DMS79 (cell line): ENCODE results near the gene CD247.

Source experiments
- DNase-seq: peaks from one replicate; lab custom pipeline; 2025; lab: John Stamatoyannopoulos, UW

CD247 gene

GRCh38 chr1:167439301-167439988, 78.9 kb downstream of the CD247 start:
- DNase-seq: peak; percentile 29

DNA sequence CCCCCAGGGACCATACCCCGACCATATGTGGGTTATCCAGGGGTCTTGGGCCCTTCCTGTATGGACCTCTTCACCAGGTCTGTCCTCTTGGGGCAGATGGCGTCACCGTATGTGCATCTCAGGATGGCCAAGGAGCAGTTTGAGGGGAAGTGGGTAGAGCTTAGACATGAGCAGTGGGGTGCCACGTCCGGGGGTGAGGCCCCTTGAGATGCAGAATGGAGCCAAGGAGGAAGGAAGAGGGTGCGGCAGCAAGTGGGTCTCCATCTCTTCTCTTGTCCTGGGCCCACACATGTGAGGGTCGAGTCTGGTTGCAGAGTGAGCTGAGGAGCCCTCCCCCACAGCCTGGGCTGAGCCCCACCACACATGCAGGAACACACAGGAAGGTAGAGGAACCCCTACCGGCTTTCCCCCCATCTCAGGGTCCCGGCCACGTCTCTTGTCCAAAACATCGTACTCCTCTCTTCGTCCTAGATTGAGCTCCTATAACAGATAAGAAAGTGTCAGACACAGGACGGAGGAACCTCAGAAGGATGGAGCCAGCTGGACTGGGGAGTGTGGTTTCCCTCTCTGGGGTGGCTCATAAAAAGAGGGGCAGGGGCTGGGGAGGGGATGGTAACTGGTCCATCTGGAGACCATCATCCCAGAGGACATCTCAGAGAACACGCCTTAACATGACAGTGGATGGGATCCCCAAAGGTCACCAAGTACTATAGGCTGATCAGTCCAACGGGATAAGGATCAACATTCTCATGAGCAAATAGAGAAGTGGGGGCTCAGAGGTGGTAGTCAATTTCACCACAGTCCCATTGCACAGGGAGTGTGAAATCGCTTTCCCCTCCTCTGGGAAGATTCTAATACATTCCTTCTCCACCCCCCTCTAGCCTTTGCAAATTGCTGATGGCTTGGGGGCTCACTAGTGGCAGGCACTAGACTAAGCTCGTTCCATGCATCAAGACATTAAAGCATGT, 79.9 kb downstream of the CD247 start:
- DNase-seq: no peak

- no peak for DNase-seq
These were observed 82.8 kb downstream of the CD247 start for GRCh38 chr1:167435484-167435883.

GRCh38 chr1:167434306-167434705, 84.0 kb downstream of the CD247 start:
- no peak for DNase-seq

GRCh38 chr1:167433884-167434283, 84.4 kb downstream of the CD247 start:
- DNase-seq: no peak

DNA sequence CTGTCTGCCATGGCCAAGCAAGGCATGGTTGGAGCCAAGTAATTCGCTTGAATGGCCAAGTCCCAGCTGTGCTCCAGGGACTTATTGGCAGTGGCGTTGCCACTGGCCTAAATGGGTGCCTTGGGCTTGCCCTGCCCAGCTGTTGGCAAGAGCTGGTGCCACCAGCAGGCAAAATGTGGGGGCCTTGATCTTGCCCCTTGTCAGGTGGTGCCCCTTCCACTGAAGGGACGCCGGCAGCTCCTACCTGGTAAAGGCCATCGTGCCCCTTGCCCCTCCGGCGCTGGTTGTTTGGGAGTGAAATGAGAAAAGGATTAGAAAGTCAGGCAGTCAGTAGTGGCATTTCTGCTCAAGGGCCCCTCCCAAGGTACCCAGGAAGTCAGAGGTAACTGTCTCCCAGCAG, 85.5 kb downstream of the CD247 start:
- no peak for DNase-seq

GRCh38 chr1:167431909-167432650, 86.2 kb downstream of the CD247 start:
- DNase-seq: no peak

GRCh38 chr1:167431261-167431908, 86.9 kb downstream of the CD247 start:
- DNase-seq: no peak

GRCh38 chr1:167430849-167431242, 87.5 kb downstream of the CD247 start:
- no peak for DNase-seq

- DNase-seq: no peak
These were observed 88.0 kb downstream of the CD247 start for GRCh38 chr1:167430134-167430848.

- DNase-seq: no peak
These were observed 88.7 kb downstream of the CD247 start for GRCh38 chr1:167429612-167430011.

DNA sequence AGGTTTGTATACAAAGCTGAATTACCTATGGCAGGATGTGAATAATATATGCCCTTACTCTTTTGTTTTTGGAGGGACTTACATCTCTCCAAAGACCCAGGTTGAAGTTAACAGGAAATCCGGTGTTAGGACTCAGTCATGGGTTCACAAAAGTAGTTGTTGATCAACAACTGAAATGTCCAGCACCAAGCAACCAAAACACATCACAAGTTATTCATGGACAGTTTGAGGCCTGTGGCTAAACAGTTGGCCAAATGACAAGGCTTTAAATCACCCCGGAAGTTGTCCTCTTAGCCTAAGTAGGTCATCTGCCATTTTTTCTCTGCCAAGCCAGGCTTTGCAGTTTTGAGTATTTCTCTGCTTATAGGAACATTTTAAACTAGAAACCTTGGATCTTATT, 89.9 kb downstream of the CD247 start:
- DNase-seq: no peak

DNA sequence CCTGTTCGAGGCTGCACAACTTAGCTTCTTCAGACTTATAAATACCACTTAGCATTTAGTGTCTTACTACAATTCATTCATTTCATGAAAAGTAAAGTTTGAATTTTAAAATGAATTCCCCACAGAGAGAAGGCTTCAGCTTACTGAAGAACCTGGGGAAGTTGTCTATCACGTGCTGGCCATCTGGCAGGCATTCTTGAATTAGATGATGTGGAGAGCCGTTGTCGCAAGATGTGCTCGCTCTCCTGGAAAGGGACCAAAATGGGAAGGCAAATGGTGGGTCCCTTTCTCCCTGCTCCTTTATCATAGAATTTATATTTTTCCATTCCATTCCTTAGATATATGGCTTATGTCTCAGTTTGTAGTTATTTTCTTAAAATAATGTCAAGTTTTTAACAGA, 90.5 kb downstream of the CD247 start:
- no peak for DNase-seq

DNA sequence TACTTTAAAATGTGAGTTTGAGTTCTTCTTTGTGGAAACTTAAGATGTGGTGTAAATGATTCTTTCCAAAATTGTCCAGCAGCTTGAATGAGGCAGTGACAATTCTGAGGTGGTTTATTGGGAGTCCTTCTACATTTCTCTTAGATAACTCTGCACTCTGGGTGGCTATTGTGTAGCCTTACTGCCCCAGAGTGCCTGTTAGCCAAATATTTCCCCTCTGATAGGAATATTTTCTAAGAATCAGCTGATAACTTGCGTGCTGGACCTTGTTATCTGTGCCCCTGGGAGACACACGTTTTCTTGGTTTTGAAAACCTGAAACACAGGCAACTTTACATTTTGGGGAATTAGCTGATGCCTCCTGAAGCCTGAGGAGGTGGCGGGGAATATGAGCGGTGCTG, 91.6 kb downstream of the CD247 start:
- DNase-seq: no peak

GRCh38 chr1:167425482-167425881, 92.8 kb downstream of the CD247 start:
- DNase-seq: no peak

DNA sequence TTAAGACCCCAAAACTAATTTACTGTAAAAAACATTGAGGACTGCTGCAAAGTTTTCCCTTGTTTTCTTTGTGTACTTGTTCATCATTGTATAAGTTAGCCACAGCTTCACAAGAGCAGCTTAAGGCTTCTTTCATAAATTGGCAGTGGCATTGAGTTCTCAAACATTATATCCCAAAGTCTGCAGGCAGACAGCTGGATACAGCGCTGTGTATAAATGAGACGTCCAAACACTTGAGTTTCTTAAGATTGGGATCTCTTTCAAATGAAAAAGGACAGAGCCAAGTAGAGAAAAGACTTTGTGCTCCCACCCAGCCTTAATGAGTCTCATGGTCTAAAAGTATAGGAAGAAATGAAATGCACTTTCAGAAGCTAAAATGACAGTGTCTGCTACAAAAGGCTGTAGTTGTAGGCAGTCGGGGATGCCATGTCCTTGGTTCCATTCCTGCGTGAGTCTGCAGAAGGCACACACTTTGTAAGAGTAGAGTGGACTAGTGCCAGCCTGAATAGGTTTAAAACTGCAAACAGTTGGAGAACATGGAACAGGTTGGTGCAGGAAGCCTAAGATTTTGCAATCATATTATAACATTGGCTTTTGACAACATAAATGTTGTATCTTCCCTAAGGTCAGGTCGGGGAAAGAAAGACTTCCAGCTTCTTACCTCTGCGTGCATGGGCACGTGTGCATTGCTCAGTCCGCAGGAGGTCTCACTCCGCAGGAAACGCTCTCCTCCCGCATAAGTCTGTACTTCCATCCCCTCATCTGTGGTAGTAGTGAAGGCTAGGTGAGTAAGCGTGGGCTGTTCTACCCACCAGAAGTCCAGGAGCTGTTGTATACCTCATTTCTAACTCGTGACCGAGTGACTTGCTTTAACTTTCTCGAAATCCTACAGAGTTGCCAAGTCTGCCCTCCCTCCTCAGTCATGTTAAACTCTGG, 94.4 kb downstream of the CD247 start:
- no peak for DNase-seq

GRCh38 chr1:167420510-167420909, 97.8 kb downstream of the CD247 start:
- DNase-seq: no peak

GRCh38 chr1:167419245-167419644, 99.1 kb downstream of the CD247 start:
- no peak for DNase-seq

DNA sequence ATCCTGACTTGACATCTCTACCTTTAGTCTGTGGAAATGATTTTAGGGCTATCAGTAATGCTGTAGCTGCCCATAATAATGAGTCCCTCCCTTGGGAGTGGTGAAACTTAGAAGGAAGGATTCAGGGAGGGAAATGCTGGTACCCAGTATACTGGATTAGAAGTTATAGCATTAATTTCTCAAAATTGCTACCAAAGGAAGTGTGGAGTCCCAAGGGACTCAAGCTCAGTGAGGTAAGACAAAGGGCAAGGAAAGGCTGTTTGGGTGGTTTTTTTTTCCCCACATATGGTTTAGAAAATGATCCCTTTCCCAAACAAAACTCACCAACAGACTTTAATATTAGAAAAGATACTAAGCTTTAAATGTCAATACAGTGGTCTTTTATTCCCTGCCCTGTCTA, 99.9 kb downstream of the CD247 start:
- DNase-seq: no peak

DNA sequence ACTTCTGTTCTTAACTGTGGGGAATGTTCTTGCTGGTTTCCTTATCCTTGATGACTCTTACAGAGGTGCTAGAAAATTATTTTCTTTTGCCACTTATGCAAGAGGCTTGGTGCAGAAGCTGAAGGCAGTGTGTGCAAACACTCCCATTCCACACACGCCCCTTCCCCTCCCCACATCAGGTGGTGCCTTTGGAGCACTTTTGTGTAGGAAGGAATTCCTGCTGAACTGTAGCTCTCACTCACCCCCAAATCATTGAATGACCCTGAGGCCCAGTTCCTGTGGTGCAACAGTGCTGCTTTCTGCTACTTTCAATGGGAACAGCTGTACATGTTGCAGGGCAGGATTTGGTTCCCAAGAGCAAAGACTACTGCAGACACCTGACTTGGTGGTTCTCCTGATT, 101.8 kb downstream of the CD247 start:
- DNase-seq: no peak
